K562 (cell line): ENCODE data around the gene HSPA14. TPM values are rescaled to one million over a fixed set of nuclear protein-coding genes. Genes with fewer than 3 reads are reported as not detected.

Experiments
- ATAC-seq: fragments of 200-7000 bp; cut with Tn5 transposase; 3 replicates; pipeline ENCODE4 v1.9.1; 2020; ENCODE audit warnings: moderate library complexity
- Bru-seq: library from RNA; stranded (reverse); fragments of 400-500 nt; gene quantifications from one replicate; lab custom pipeline; 2021; lab: Mats Ljungman, UMichigan
- BruChase-seq, 2 experiments: library from RNA; stranded (reverse); fragments of 400-500 nt; gene quantifications; one replicate each; lab custom pipeline; 2021; lab: Mats Ljungman, UMichigan
- BruUV-seq: library from RNA; stranded (reverse); fragments of 400-500 nt; replicated peaks from 2 replicates; lab custom pipeline; 2021; lab: Mats Ljungman, UMichigan
- CTCF ChIA-PET: fragments of 300-600 bp; formaldehyde crosslinking; extraction: SDS; loops from one replicate; lab custom pipeline; 2021; ENCODE audit warnings: low intra/inter-chr PET ratio; lab: Yijun Ruan, JAX
- POLR2A ChIA-PET: fragments of 300-600, 350-650 bp; sonication (Branson Sonifier 250); formaldehyde crosslinking; extraction: SDS; loops from one replicate; lab custom pipeline; 2021; ENCODE audit warnings: antibody characterized with exemption, inconsistent platforms; lab: Yijun Ruan, JAX
- DNase-seq, 4 experiments: peaks; one replicate each; pipeline versions ENCODE4 v3.0.0 to v3.0.0-alpha.2; 2011 to 2018; ENCODE audit warnings: low spot score in 3 of 4, mixed read lengths in 3 of 4; ENCODE audit errors: extremely low read depth in 1 of 4
- FAIRE-seq: peaks from 2 replicates; lab custom pipeline; 2011; peaks lifted over from hg19 to GRCh38; lab: Jason Lieb, UNC
- H2AFZ ChIP-seq: 2 replicates; pipeline ENCODE4 v1.6.0; 2011; ENCODE audit warnings: low read depth, low read length, control low read depth, inconsistent platforms
- H3K27ac ChIP-seq: fragments of 200-600 bp; 3 replicates; pipeline ENCODE4 v1.8.0; 2011; ENCODE audit warnings: low read depth, mild to moderate bottlenecking, control low read depth, inconsistent platforms, low read length, moderate library complexity, mixed read lengths; ENCODE audit errors: extremely low read depth
- H3K27me3 ChIP-seq, 2 experiments: fragments of 300-600 bp in 1 of 2; 2 replicates in 1 of 2; 3 replicates in 1 of 2; pipeline versions ENCODE4 v1.6.0 to v1.8.0; 2011; ENCODE audit warnings: inconsistent platforms in 2 of 2, low read length in 2 of 2, mild to moderate bottlenecking in 1 of 2, mixed read lengths in 1 of 2, moderate library complexity in 1 of 2; ENCODE audit not compliant: control insufficient read depth in 2 of 2, insufficient read depth in 2 of 2
- H3K36me3 ChIP-seq: fragments of 300-600 bp; 3 replicates; pipeline ENCODE4 v1.8.0; 2011; ENCODE audit warnings: mild to moderate bottlenecking, low read length, inconsistent platforms; ENCODE audit not compliant: control insufficient read depth, insufficient read depth
- H3K4me1 ChIP-seq, 2 experiments: fragments of 200-600 bp in 1 of 2; replicated peaks in 1 of 2; 2 replicates in 1 of 2; 3 replicates in 1 of 2; pipeline versions ENCODE4 v1.5.1 to v1.8.0; 2011; ENCODE audit warnings: inconsistent platforms in 2 of 2, low read length in 2 of 2, mild to moderate bottlenecking in 1 of 2, mixed read lengths in 1 of 2, moderate library complexity in 1 of 2; ENCODE audit not compliant: control insufficient read depth in 2 of 2, insufficient read depth in 2 of 2
- H3K4me2 ChIP-seq: 2 replicates; pipeline ENCODE4 v1.6.1; 2011; ENCODE audit warnings: low read length, control low read depth, inconsistent platforms, mixed read lengths; ENCODE audit not compliant: insufficient read depth
- H3K4me3 ChIP-seq: fragments of 200-600 bp; sonication (generic), shearing (Covaris generic); 2 replicates; pipeline ENCODE4 v1.5.1; 2016; ENCODE audit warnings: control low read depth, inconsistent platforms
- H3K79me2 ChIP-seq: fragments of 200-600 bp; 3 replicates; pipeline ENCODE4 v1.8.0; 2011; ENCODE audit warnings: low read length, inconsistent platforms; ENCODE audit not compliant: control insufficient read depth, insufficient read depth
- H3K9ac ChIP-seq, 2 experiments: 2 replicates each; pipeline versions ENCODE4 v1.6.0 to v1.6.1; 2011; ENCODE audit warnings: low read depth in 2 of 2, low read length in 2 of 2, control low read depth in 1 of 2, inconsistent platforms in 1 of 2, mild to moderate bottlenecking in 1 of 2, mixed read lengths in 1 of 2; ENCODE audit not compliant: insufficient read depth in 1 of 2
- H3K9me1 ChIP-seq: one replicate; pipeline ENCODE4 v1.6.0; 2011; ENCODE audit warnings: inconsistent platforms, mild to moderate bottlenecking, low read length, moderate library complexity; ENCODE audit not compliant: control insufficient read depth, insufficient read depth
- H3K9me3 ChIP-seq: replicated peaks from 2 replicates; pipeline ENCODE4 v1.5.1; 2011; ENCODE audit warnings: low read depth, low read length, inconsistent platforms; ENCODE audit not compliant: control insufficient read depth, insufficient read depth
- H4K20me1 ChIP-seq: replicated peaks from 2 replicates; pipeline ENCODE4 v1.6.1; 2011; ENCODE audit warnings: low read length, inconsistent platforms, mixed read lengths; ENCODE audit not compliant: control insufficient read depth, insufficient read depth
- ARID1B ChIP-seq: fragments of 450-650 bp; IDR thresholded peaks from 2 replicates; pipeline ENCODE4 v1.6.1; 2016; ENCODE audit warnings: antibody characterized with exemption, mild to moderate bottlenecking, inconsistent platforms
- CBX8 ChIP-seq: fragments of 200-600 bp; sonication (generic); IDR thresholded peaks from 2 replicates; pipeline ENCODE4 v1.6.1; 2012; ENCODE audit warnings: borderline replicate concordance, mixed run types, low read depth, mild to moderate bottlenecking, moderate library complexity, mixed read lengths, low read length, control low read depth, inconsistent platforms; ENCODE audit not compliant: poor library complexity, severe bottlenecking; ENCODE audit errors: extremely low read depth
- CCAR2 ChIP-seq: fragments of 200-400 bp; formaldehyde crosslinking; IDR thresholded peaks from 2 replicates; pipeline ENCODE4 v1.6.1; 2017; ENCODE audit warnings: mild to moderate bottlenecking, low read depth, low read length
- ETV6 ChIP-seq, 3 experiments: fragments of 150-350 bp in 1 of 3; sonication (generic) in 1 of 3; formaldehyde crosslinking in 1 of 3; IDR thresholded peaks; 2 replicates each; pipeline versions ENCODE4 v1.6.1 to v1.8.0; 2014 to 2022; ENCODE audit warnings: borderline replicate concordance in 2 of 3, low read depth in 2 of 3, antibody characterized with exemption in 1 of 3, low read length in 1 of 3, mild to moderate bottlenecking in 1 of 3, missing genetic modification reagents in 1 of 3
- RCOR1 ChIP-seq, 2 experiments: IDR thresholded peaks; 2 replicates each; pipeline ENCODE4 v1.6.1; 2012; ENCODE audit warnings: low read depth in 2 of 2, low read length in 2 of 2, borderline replicate concordance in 1 of 2, improper control_type of control experiment in 1 of 2
- ZNF143 ChIP-seq: sonication (generic); formaldehyde crosslinking; IDR thresholded peaks from 2 replicates; pipeline ENCODE4 v1.9.0; 2022; ENCODE audit warnings: mild to moderate bottlenecking, missing genetic modification reagents
- ZNF518B ChIP-seq: fragments of 250-450 bp; sonication (Bioruptor Pico); IDR thresholded peaks from 2 replicates; pipeline ENCODE4 v1.5.0; 2021; ENCODE audit warnings: mild to moderate bottlenecking, moderate library complexity
- ZNF583 ChIP-seq: fragments of 250-450 bp; sonication (Bioruptor Pico); IDR thresholded peaks from 2 replicates; pipeline ENCODE4 v1.4.0; 2020
- ZSCAN32 ChIP-seq: fragments of 450-650 bp; formaldehyde crosslinking; IDR thresholded peaks from 2 replicates; pipeline ENCODE4 v1.4.0; 2020; ENCODE audit warnings: mild to moderate bottlenecking, moderate library complexity
- WGBS: fragments of 100-300 bp; shearing (Covaris generic); methylation state at CpG from one replicate; pipeline ENCODE4 v1.1.6; 2016; ENCODE audit warnings: low coverage, mixed read lengths; ENCODE audit not compliant: insufficient coverage; ENCODE audit errors: missing lambda C conversion rate; 5-methylcytosine and 5-hydroxymethylcytosine counted together
- in situ Hi-C: fragments of 300-500 bp; cut with MboI; formaldehyde crosslinking; loops from 4 replicates; pipeline ENCODE4 v1.15.0; 2018; ENCODE audit warnings: inconsistent platforms, mixed read lengths
- intact Hi-C: fragments of 100-400 bp; cut with micrococcal nuclease; formaldehyde crosslinking; loops from 2 replicates; pipeline ENCODE4 v1.14.2; 2022
- long read RNA-seq, 3 experiments: library from polyadenylated mRNA in 2 of 3; library from RNA in 1 of 3; unstranded in 2 of 3; stranded (forward) in 1 of 3; transcript quantifications; one replicate each; pipeline ENCODE4 v2.0.0, GENCODE V29; 2019 to 2022
- polyA minus RNA-seq, 3 experiments: library from RNA; depleted of rRNA, polyadenylated mRNA; stranded (reverse); fragments of >200 nt; gene quantifications; 2 replicates each; pipeline ENCODE4 v1.2.3, GENCODE V29; 2011
- polyA plus RNA-seq, 8 experiments: library from polyadenylated mRNA; depleted of rRNA in 4 of 8; stranded (reverse) in 5 of 8; unstranded in 3 of 8; fragments of >200 nt; fragmentation: Nextera tagmentation in 2 of 8; fragmentation: Illumina TruSeq in 1 of 8; extraction: Ambion mirVana in 2 of 8; extraction: Trizol in 1 of 8; gene quantifications; 2 replicates each; pipeline versions ENCODE4 v1.2.1 to v1.2.3, GENCODE V29; 2011 to 2014; ENCODE audit warnings: inconsistent platforms in 1 of 8, missing spikeins in 1 of 8
- total RNA-seq, 7 experiments: library from RNA; depleted of rRNA in 6 of 7; stranded (reverse); fragments of >200 nt in 6 of 7; fragmentation: Illumina TruSeq in 2 of 7; extraction: Trizol in 2 of 7; gene quantifications; 2 replicates each; pipeline versions ENCODE4 v1.2.1 to v1.2.3, GENCODE V29; 2011 to 2021; ENCODE audit warnings: low replicate concordance in 1 of 7

Gene HSPA14
- 10.9 and 32.7 TPM in 2 replicates for total RNA-seq (2011; cell fraction: chromatin; rRNA removed; ENCODE audit: low replicate concordance)
- 6.5 and 8.0 TPM in 2 replicates for total RNA-seq (2011; cell fraction: nucleolus; rRNA removed)
- total RNA-seq (2011; cell fraction: nucleoplasm; rRNA removed), result 16.4 and 26.8 TPM in 2 replicates
- total RNA-seq (2014; rRNA removed) (38.9 and 47.9 TPM in 2 replicates), total RNA-seq (2014; rRNA removed; fragmentation: Illumina TruSeq; extraction: Trizol) (65.1 and 77.7 TPM in 2 replicates), total RNA-seq (2015; rRNA removed; fragmentation: Illumina TruSeq; extraction: Trizol) (57.5 and 63.2 TPM in 2 replicates), total RNA-seq (2021) (41.9 and 46.2 TPM in 2 replicates), polyA plus RNA-seq (2011; rRNA removed) (52.3 and 71.5 TPM in 2 replicates), polyA plus RNA-seq (2014; fragmentation: Illumina TruSeq; extraction: Trizol) (47.0 and 51.9 TPM in 2 replicates), polyA plus RNA-seq (2014; fragmentation: Nextera tagmentation; extraction: Ambion mirVana) (10 to 100 TPM; 70.1 to 75.0 TPM), polyA plus RNA-seq (2014; rRNA removed) (54.1 and 56.5 TPM in 2 replicates), polyA minus RNA-seq (2011; rRNA and poly(A)+ RNA removed) (38.8 and 40.3 TPM in 2 replicates), Bru-seq, nascent RNA (percentile 85 among the genes with signal in this experiment), BruChase-seq, experiment 1, labeled RNA remaining after a 2-hour chase (percentile 93 among the genes with signal in this experiment), BruChase-seq, experiment 2, labeled RNA remaining after a 6-hour chase (percentile 94 among the genes with signal in this experiment)
- polyA plus RNA-seq (2011; cell fraction: cytosol; rRNA removed), result 12.0 and 24.9 TPM in 2 replicates
- polyA plus RNA-seq (2011; cell fraction: nucleus; rRNA removed), result 16.6 and 28.1 TPM in 2 replicates
- polyA plus RNA-seq (2012), result 25.4 and 33.0 TPM in 2 replicates
- 8.4 and 15.2 TPM in 2 replicates for polyA minus RNA-seq (2011; cell fraction: cytosol; rRNA and poly(A)+ RNA removed)
- 9.8 and 19.3 TPM in 2 replicates for polyA minus RNA-seq (2011; cell fraction: nucleus; rRNA and poly(A)+ RNA removed)
- long read RNA-seq, experiment 1, transcript HSPA14-201 (14 exons, 1,904 nt), result major isoform, 261 of 334 reads
- long read RNA-seq, experiment 1, partial matches to known transcripts, result 21 of 334 reads
- long read RNA-seq, experiment 1, other reads (novel, unspliced or antisense), result 49 of 334 reads
- long read RNA-seq, experiment 2, transcript HSPA14-201 (14 exons, 1,904 nt), result major isoform, 33 of 77 reads
- long read RNA-seq, experiment 2, partial matches to known transcripts, result 17 of 77 reads
- long read RNA-seq, experiment 2, other reads (novel, unspliced or antisense), result 26 of 77 reads
- long read RNA-seq, experiment 3, transcript HSPA14-201 (14 exons, 1,904 nt), result major isoform, 64 of 110 reads
- long read RNA-seq, experiment 3, partial matches to known transcripts, result 30 of 110 reads
- long read RNA-seq, experiment 3, other reads (novel, unspliced or antisense), result 12 of 110 reads

- H4K20me1 ChIP-seq, result 0 out of 2 replicates have a peak, but pooled peaks cover 4% of the 10 kb centered on the region
- peak within 1 kb of the TSS; percentile 98 to 99 for H3K9ac ChIP-seq
- ChIA-PET POLR2A (interaction anchor here (0.5 to 2.7 kb wide), 17 partner anchors 10 to 552 kb away, joined by 3 to 20 read pairs (median 3); partner anchors contain the start of gene SUV39H2), CTCF (no interaction called here)
- peak; percentile 94 to 99 (median 96) for DNase-seq
- peak within 1 kb of the TSS; percentile 96 for H3K27ac ChIP-seq
- peaks cover 3 to 13% of the 10 kb centered on the region in 2 experiments; a peak in 2 of 5 replicates for H3K4me1 ChIP-seq
- ATAC-seq, result peak; percentile 97
- FAIRE-seq, result peak; percentile 99
- no peaks in the 10 kb centered on the region for H3K9me3 ChIP-seq
- peak within 1 kb of the TSS; percentile 96 for H3K4me2 ChIP-seq
- peak within 1 kb of the TSS; percentile 97 for H2AFZ ChIP-seq
- no peaks in the 10 kb centered on the region for H3K27me3 ChIP-seq
- peak within 1 kb of the TSS; percentile 99 for H3K4me3 ChIP-seq
- H3K9me1 ChIP-seq, result no peaks in the 10 kb centered on the region
- BruUV-seq, result no TSS peak
- peaks cover 61% of the 10 kb centered on the region for H3K79me2 ChIP-seq
- in situ Hi-C loops, result no loop called here
- WGBS, result under 1% methylated on average over 69 of the region's 72 CpGs
- intact Hi-C loops, result loop anchor here (5.0 kb wide), 2 partner anchors 39 to 114 kb away; partner anchors contain the start of genes DCLRE1C and SUV39H2
- peaks cover 36% of the 10 kb centered on the region for H3K36me3 ChIP-seq
- no peak for TF ChIP-seq CBX8
- peak in 1 of 2 experiments; percentile 7; a peak in 1 of 4 replicates for TF ChIP-seq RCOR1 (IDR thresholded peaks at IDR 0.05; ENCODE audit: borderline replicate concordance in 1 of 2, low read depth in 2 of 2, low read length in 2 of 2)
- TF ChIP-seq ARID1B, result no peak
- no peak for TF ChIP-seq ZNF518B (CRISPR knock-in tag)
- peak; percentile 68 for TF ChIP-seq ZNF143 (CRISPR knock-in tag)
- TF ChIP-seq ZNF583 (CRISPR knock-in tag), result 0 out of 2 replicates have a peak, but pooled peaks have one; percentile 39
- no peak for TF ChIP-seq CCAR2
- no peak for TF ChIP-seq ETV6 (IDR thresholded peaks at IDR 0.05; ENCODE audit: borderline replicate concordance in 1 of 2, low read depth in 2 of 2, low read length in 1 of 2)
- no peak for TF ChIP-seq ETV6 (CRISPR knock-in tag; IDR thresholded peaks at IDR 0.05; ENCODE audit: borderline replicate concordance)
- 0 out of 2 replicates have a peak, but pooled peaks have one; percentile 31 for TF ChIP-seq ZSCAN32 (CRISPR knock-in tag)
Measured at GRCh38 chr10:14837757-14838581, at the start of gene HSPA14, which contains the start of the genes CDNF and MSANTD7. Gene HSPA14 (plus strand): TSS chr10:14838306. CDS start chr10:14838403, 97 bp downstream. Gene CDNF (minus strand): TSS chr10:14838037. CDS start chr10:14837946, 91 bp downstream. Gene MSANTD7 (plus strand): TSS chr10:14838306. CDS start chr10:14842285, 3,979 bp downstream.
